Glutamatergic neuron (in vitro differentiated cells): ENCODE results near the gene DTX4. TPM values are rescaled to one million over a fixed set of nuclear protein-coding genes. Genes with fewer than 3 reads are reported as not detected.
A peak's percentile ranks its signal among the peaks of the same experiment; 100 is the strongest.

Experiments used
- DNase-seq: peaks from one replicate; pipeline ENCODE4 v3.0.0; 2022
- H3K27ac Mint-ChIP-seq: one replicate; pipeline ENCODE4 v1.8.0; 2020; ENCODE audit warnings: mild to moderate bottlenecking, mixed read lengths, inconsistent platforms; ENCODE audit not compliant: unreplicated experiment
- H3K27me3 Mint-ChIP-seq: one replicate; pipeline ENCODE4 v1.8.0; 2020; ENCODE audit warnings: mild to moderate bottlenecking, moderate library complexity, mixed read lengths, inconsistent platforms; ENCODE audit not compliant: unreplicated experiment
- H3K36me3 Mint-ChIP-seq: one replicate; pipeline ENCODE4 v1.8.0; 2020; ENCODE audit warnings: mild to moderate bottlenecking, mixed read lengths, inconsistent platforms; ENCODE audit not compliant: unreplicated experiment
- H3K4me1 Mint-ChIP-seq: one replicate; pipeline ENCODE4 v1.8.0; 2020; ENCODE audit warnings: mild to moderate bottlenecking, low read depth, mixed read lengths, inconsistent platforms; ENCODE audit not compliant: unreplicated experiment
- H3K4me3 Mint-ChIP-seq: one replicate; pipeline ENCODE4 v1.8.0; 2020; ENCODE audit warnings: mild to moderate bottlenecking, mixed read lengths, inconsistent platforms; ENCODE audit not compliant: unreplicated experiment
- H3K9me3 Mint-ChIP-seq: one replicate; pipeline ENCODE4 v1.8.0; 2020; ENCODE audit warnings: mild to moderate bottlenecking, moderate library complexity, mixed read lengths, inconsistent platforms; ENCODE audit not compliant: unreplicated experiment
- CTCF ChIP-seq: fragments of 200-600 bp; sonication (generic); IDR thresholded peaks from one replicate; pipeline ENCODE4 v1.5.0; 2021; ENCODE audit not compliant: partially characterized antibody, unreplicated experiment
- total RNA-seq: library from RNA; stranded (reverse); fragmentation: NEBNext Ultra II Directional; extraction: Animal tissue kit (Norgen Biotek cat#: 25700); gene quantifications from one replicate; pipeline ENCODE4 v1.2.1, GENCODE V29; 2021; ENCODE audit not compliant: unreplicated experiment

DTX4 gene
- total RNA-seq, 1 donor from 2014 or later, result 4.1 TPM

GRCh38 chr11:59157433-59157832 is 14.5 kb upstream of the DTX4 start:
- H3K27me3 Mint-ChIP-seq, result peaks cover 1% of the 10 kb centered on the region
- H3K9me3 Mint-ChIP-seq, result no peaks in the 10 kb centered on the region
- H3K36me3 Mint-ChIP-seq, result no peaks in the 10 kb centered on the region
- H3K27ac Mint-ChIP-seq, result no peak overlapping the region
- no peak for TF ChIP-seq CTCF
- H3K4me1 Mint-ChIP-seq, result no peaks in the 10 kb centered on the region
- no peak overlapping the region for H3K4me3 Mint-ChIP-seq
- DNase-seq, result no peak

GRCh38 chr11:59158206-59159068 is 13.5 kb upstream of the DTX4 start:
- Mint-ChIP-seq H3K4me1 (no peaks in the 10 kb centered on the region), H3K27ac (no peak overlapping the region), H3K36me3 (no peaks in the 10 kb centered on the region), H3K27me3 (peaks cover 1% of the 10 kb centered on the region), H3K4me3 (no peak overlapping the region), H3K9me3 (no peaks in the 10 kb centered on the region)
- peak; percentile 82 for TF ChIP-seq CTCF
- peak; percentile 53 for DNase-seq

- no peaks in the 10 kb centered on the region for H3K36me3 Mint-ChIP-seq
- H3K27me3 Mint-ChIP-seq, result no peaks in the 10 kb centered on the region
- DNase-seq, result no peak
- H3K4me1 Mint-ChIP-seq, result no peaks in the 10 kb centered on the region
- H3K27ac Mint-ChIP-seq, result no peak overlapping the region
- H3K9me3 Mint-ChIP-seq, result no peaks in the 10 kb centered on the region
- no peak overlapping the region for H3K4me3 Mint-ChIP-seq
- TF ChIP-seq CTCF, result no peak
These were observed 7.9 kb upstream of the DTX4 start for GRCh38 chr11:59164028-59164427.

GRCh38 chr11:59172345-59173079 is 580 bp downstream of the DTX4 start:
- Mint-ChIP-seq H3K9me3 (peaks cover 8% of the 10 kb centered on the region), H3K4me3 (peak overlapping the region; percentile 91), H3K4me1 (peaks cover 4% of the 10 kb centered on the region), H3K36me3 (no peaks in the 10 kb centered on the region), H3K27me3 (peaks cover 5% of the 10 kb centered on the region), H3K27ac (no peak overlapping the region)
- no peak for TF ChIP-seq CTCF
- peak; percentile 48 for DNase-seq
